SK-N-SH (cell line): Measurements from ENCODE around the gene LRRC3C. TPM values are rescaled to one million over a fixed set of nuclear protein-coding genes. Genes with fewer than 3 reads are reported as not detected.

Experiments used
- CTCF ChIA-PET: fragments of 300-600, 350-600 bp; formaldehyde crosslinking; extraction: SDS; loops from one replicate; lab custom pipeline; 2021; lab: Yijun Ruan, JAX
- POLR2A ChIA-PET: fragments of 350-600 bp; sonication (Branson Sonifier 250); formaldehyde crosslinking; extraction: SDS; loops from one replicate; lab custom pipeline; 2020; ENCODE audit warnings: antibody characterized with exemption, inconsistent platforms; lab: Yijun Ruan, JAX
- DNase-seq: peaks from one replicate; pipeline ENCODE4 v3.0.0; 2012
- H2AFZ ChIP-seq: fragments of 200-600 bp; sonication (generic); 2 replicates; pipeline ENCODE4 v1.8.1; 2016; ENCODE audit warnings: antibody characterized with exemption, mild to moderate bottlenecking, low read depth
- H3F3A ChIP-seq: fragments of 200-600 bp; sonication (generic); replicated peaks from 2 replicates; pipeline ENCODE3; 2016; ENCODE audit warnings: antibody characterized with exemption, mild to moderate bottlenecking; ENCODE audit not compliant: insufficient read depth
- H3K27ac ChIP-seq, 2 experiments: fragments of 200-500 bp in 1 of 2; fragments of 200-600 bp in 1 of 2; sonication (Bioruptor generic) in 1 of 2; sonication (generic), shearing (Covaris generic) in 1 of 2; 2 replicates each; pipeline versions ENCODE4 v1.5.1 to v1.6.1; 2014 to 2016; ENCODE audit warnings: low read depth in 2 of 2, inconsistent platforms in 1 of 2, low read length in 1 of 2, mild to moderate bottlenecking in 1 of 2, mixed read lengths in 1 of 2
- H3K27me3 ChIP-seq: fragments of 200-600 bp; sonication (generic), shearing (Covaris generic); 2 replicates; pipeline ENCODE4 v1.6.1; 2016; ENCODE audit warnings: mixed run types; ENCODE audit not compliant: insufficient read depth
- H3K36me3 ChIP-seq, 2 experiments: fragments of 200-500 bp in 1 of 2; fragments of 200-600 bp in 1 of 2; sonication (Bioruptor generic) in 1 of 2; sonication (generic) in 1 of 2; replicated peaks in 1 of 2; 2 replicates each; pipeline versions ENCODE3 to v1.5.1; 2014 to 2016; ENCODE audit warnings: low read length in 1 of 2, mild to moderate bottlenecking in 1 of 2; ENCODE audit not compliant: insufficient read depth in 2 of 2, control insufficient read depth in 1 of 2
- H3K4me1 ChIP-seq, 2 experiments: fragments of 200-500 bp in 1 of 2; fragments of 200-600 bp in 1 of 2; sonication (Bioruptor generic) in 1 of 2; sonication (generic), shearing (Covaris generic) in 1 of 2; 2 replicates each; pipeline versions ENCODE4 v1.5.1 to v1.6.1; 2014 to 2016; ENCODE audit warnings: low read depth in 1 of 2, low read length in 1 of 2, mixed run types in 1 of 2; ENCODE audit not compliant: insufficient read depth in 2 of 2, control insufficient read depth in 1 of 2
- H3K4me2 ChIP-seq: fragments of 200-600 bp; sonication (generic), shearing (Covaris generic); 2 replicates; pipeline ENCODE4 v1.6.1; 2017; ENCODE audit warnings: mixed run types
- H3K4me3 ChIP-seq, 2 experiments: fragments of 200-500 bp in 1 of 2; fragments of 200-600 bp in 1 of 2; sonication (Bioruptor generic) in 1 of 2; sonication (generic), shearing (Covaris generic) in 1 of 2; 2 replicates each; pipeline versions ENCODE4 v1.5.1 to v1.8.1; 2014 to 2016; ENCODE audit warnings: low read depth in 2 of 2, inconsistent platforms in 1 of 2, low read length in 1 of 2, mild to moderate bottlenecking in 1 of 2, mixed read lengths in 1 of 2, moderate library complexity in 1 of 2
- H3K79me2 ChIP-seq: fragments of 200-600 bp; sonication (generic); 2 replicates; pipeline ENCODE4 v1.8.1; 2017; ENCODE audit warnings: mild to moderate bottlenecking; ENCODE audit not compliant: insufficient read depth
- H3K9ac ChIP-seq: fragments of 200-600 bp; sonication (generic); 2 replicates; pipeline ENCODE4 v1.6.1; 2017; ENCODE audit warnings: mixed run types
- H3K9me2 ChIP-seq: fragments of 200-600 bp; sonication (generic); 2 replicates; pipeline ENCODE4 v1.6.1; 2017; ENCODE audit warnings: mixed run types
- H3K9me3 ChIP-seq: fragments of 200-600 bp; sonication (generic); 2 replicates; pipeline ENCODE4 v1.6.1; 2017; ENCODE audit warnings: mixed run types, mild to moderate bottlenecking, moderate library complexity
- H4K20me1 ChIP-seq: fragments of 200-600 bp; sonication (generic); 2 replicates; pipeline ENCODE4 v1.6.1; 2017; ENCODE audit warnings: mild to moderate bottlenecking, mixed run types; ENCODE audit not compliant: insufficient read depth
- CHD2 ChIP-seq: fragments of 150-350 bp; IDR thresholded peaks from 2 replicates; pipeline ENCODE4 v1.6.1; 2018; ENCODE audit warnings: low read length; ENCODE audit not compliant: partially characterized antibody
- EZH2phosphoT487 ChIP-seq: fragments of 200-600 bp; sonication (generic); IDR thresholded peaks from 2 replicates; pipeline ENCODE4 v1.6.1; 2017; ENCODE audit warnings: low read depth, mixed run types, mild to moderate bottlenecking, antibody characterized with exemption, moderate library complexity, borderline replicate concordance
- FOXJ3 ChIP-seq: sonication (generic); formaldehyde crosslinking; IDR thresholded peaks from 2 replicates; pipeline ENCODE4 v1.5.1; 2020; ENCODE audit warnings: mild to moderate bottlenecking, missing genetic modification reagents
- FOXM1 ChIP-seq: IDR thresholded peaks from 2 replicates; pipeline ENCODE4 v1.4.0; 2012; ENCODE audit warnings: low read depth, mild to moderate bottlenecking
- GABPA ChIP-seq: IDR thresholded peaks from 2 replicates; pipeline ENCODE4 v1.4.0; 2012; ENCODE audit warnings: low read depth, mild to moderate bottlenecking
- GATA2 ChIP-seq: sonication (generic); formaldehyde crosslinking; IDR thresholded peaks from 2 replicates; pipeline ENCODE4 v1.5.0; 2020; ENCODE audit warnings: mild to moderate bottlenecking, missing genetic modification reagents
- MXI1 ChIP-seq: IDR thresholded peaks from 2 replicates; pipeline ENCODE4 v1.6.1; 2012; ENCODE audit warnings: mild to moderate bottlenecking, low read depth, low read length, improper control_type of control experiment
- POLR2AphosphoS5 ChIP-seq: IDR thresholded peaks from 2 replicates; pipeline ENCODE4 v1.6.1; 2012; ENCODE audit warnings: low read depth, low read length
- RAD21 ChIP-seq: IDR thresholded peaks from 2 replicates; pipeline ENCODE4 v1.6.1; 2012; ENCODE audit warnings: mild to moderate bottlenecking, low read length
- SIN3A ChIP-seq: IDR thresholded peaks from 2 replicates; pipeline ENCODE4 v1.6.1; 2012; ENCODE audit warnings: low read depth, mild to moderate bottlenecking, low read length, moderate library complexity, borderline replicate concordance
- SMC3 ChIP-seq: IDR thresholded peaks from 2 replicates; pipeline ENCODE4 v1.6.1; 2012; ENCODE audit warnings: low read depth, low read length, improper control_type of control experiment
- YY1 ChIP-seq: IDR thresholded peaks from 2 replicates; pipeline ENCODE4 v1.4.0; 2012; ENCODE audit warnings: low read depth, mild to moderate bottlenecking
- WGBS: methylation state at CpG from one replicate; pipeline ENCODE4 v1.1.6; 2017; ENCODE audit warnings: low lambda C conversion rate; 5-methylcytosine and 5-hydroxymethylcytosine counted together
- polyA plus RNA-seq, 3 experiments: library from polyadenylated mRNA; depleted of rRNA; stranded (reverse); fragments of >200 nt; gene quantifications; 2 replicates each; pipeline ENCODE4 v1.2.3, GENCODE V29; 2012
- TF ChIP-seq, protein P1 (sequence below): IDR thresholded peaks from 2 replicates; pipeline ENCODE4 v1.4.0; 2012; ENCODE audit warnings: low read depth, borderline replicate concordance
- TF ChIP-seq, protein P2 (sequence below): IDR thresholded peaks from 2 replicates; pipeline ENCODE4 v1.6.1; 2012; ENCODE audit warnings: mild to moderate bottlenecking, low read depth, low read length, moderate library complexity
- TF ChIP-seq, protein P3 (sequence below): IDR thresholded peaks from 2 replicates; pipeline ENCODE4 v1.4.0; 2012; ENCODE audit warnings: low read depth, borderline replicate concordance

The LRRC3C gene
- polyA plus RNA-seq, 1 of the 3 experiments (the other 2 are of a cell fraction), result not detected

DNA sequence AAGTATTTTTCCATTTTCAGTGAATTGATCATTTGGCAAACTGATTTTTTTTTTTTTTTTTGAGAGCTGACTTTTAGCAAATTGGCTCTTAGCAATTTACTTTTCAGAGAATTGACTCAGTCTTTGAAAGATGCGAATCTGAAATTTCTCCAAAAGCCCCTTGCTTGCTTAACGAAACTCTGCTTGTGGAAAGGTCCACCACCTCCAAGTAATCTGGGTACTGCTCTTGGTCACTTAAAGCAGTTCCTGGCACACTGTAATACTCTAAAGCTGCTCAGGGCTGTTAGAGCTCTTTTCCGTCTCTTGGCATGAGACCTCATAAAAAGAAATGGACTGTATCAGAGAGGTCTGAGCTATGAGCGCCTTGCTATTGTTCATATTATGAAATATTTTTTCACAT, 12.0 kb upstream of the LRRC3C start:
- H3K4me2 ChIP-seq, result no peak overlapping the region
- H3K27ac ChIP-seq, result no peak overlapping the region
- H4K20me1 ChIP-seq, result no peaks in the 10 kb centered on the region
- no peak overlapping the region for H2AFZ ChIP-seq
- H3K4me1 ChIP-seq, result no peaks in the 10 kb centered on the region
- no peaks in the 10 kb centered on the region for H3K9me2 ChIP-seq
- no peaks in the 10 kb centered on the region for H3K79me2 ChIP-seq
- H3K9me3 ChIP-seq, result no peaks in the 10 kb centered on the region
- no peak for TF ChIP-seq FOXM1
- no peak for TF ChIP-seq CHD2
- no peak for TF ChIP-seq RAD21
- TF ChIP-seq, protein P1, sequence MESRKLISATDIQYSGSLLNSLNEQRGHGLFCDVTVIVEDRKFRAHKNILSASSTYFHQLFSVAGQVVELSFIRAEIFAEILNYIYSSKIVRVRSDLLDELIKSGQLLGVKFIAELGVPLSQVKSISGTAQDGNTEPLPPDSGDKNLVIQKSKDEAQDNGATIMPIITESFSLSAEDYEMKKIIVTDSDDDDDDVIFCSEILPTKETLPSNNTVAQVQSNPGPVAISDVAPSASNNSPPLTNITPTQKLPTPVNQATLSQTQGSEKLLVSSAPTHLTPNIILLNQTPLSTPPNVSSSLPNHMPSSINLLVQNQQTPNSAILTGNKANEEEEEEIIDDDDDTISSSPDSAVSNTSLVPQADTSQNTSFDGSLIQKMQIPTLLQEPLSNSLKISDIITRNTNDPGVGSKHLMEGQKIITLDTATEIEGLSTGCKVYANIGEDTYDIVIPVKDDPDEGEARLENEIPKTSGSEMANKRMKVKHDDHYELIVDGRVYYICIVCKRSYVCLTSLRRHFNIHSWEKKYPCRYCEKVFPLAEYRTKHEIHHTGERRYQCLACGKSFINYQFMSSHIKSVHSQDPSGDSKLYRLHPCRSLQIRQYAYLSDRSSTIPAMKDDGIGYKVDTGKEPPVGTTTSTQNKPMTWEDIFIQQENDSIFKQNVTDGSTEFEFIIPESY, result no peak
- TF ChIP-seq, protein P2, sequence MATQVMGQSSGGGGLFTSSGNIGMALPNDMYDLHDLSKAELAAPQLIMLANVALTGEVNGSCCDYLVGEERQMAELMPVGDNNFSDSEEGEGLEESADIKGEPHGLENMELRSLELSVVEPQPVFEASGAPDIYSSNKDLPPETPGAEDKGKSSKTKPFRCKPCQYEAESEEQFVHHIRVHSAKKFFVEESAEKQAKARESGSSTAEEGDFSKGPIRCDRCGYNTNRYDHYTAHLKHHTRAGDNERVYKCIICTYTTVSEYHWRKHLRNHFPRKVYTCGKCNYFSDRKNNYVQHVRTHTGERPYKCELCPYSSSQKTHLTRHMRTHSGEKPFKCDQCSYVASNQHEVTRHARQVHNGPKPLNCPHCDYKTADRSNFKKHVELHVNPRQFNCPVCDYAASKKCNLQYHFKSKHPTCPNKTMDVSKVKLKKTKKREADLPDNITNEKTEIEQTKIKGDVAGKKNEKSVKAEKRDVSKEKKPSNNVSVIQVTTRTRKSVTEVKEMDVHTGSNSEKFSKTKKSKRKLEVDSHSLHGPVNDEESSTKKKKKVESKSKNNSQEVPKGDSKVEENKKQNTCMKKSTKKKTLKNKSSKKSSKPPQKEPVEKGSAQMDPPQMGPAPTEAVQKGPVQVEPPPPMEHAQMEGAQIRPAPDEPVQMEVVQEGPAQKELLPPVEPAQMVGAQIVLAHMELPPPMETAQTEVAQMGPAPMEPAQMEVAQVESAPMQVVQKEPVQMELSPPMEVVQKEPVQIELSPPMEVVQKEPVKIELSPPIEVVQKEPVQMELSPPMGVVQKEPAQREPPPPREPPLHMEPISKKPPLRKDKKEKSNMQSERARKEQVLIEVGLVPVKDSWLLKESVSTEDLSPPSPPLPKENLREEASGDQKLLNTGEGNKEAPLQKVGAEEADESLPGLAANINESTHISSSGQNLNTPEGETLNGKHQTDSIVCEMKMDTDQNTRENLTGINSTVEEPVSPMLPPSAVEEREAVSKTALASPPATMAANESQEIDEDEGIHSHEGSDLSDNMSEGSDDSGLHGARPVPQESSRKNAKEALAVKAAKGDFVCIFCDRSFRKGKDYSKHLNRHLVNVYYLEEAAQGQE, result no peak
- TF ChIP-seq EZH2phosphoT487, result no peak
- no peak for TF ChIP-seq SIN3A
- TF ChIP-seq, protein P3, sequence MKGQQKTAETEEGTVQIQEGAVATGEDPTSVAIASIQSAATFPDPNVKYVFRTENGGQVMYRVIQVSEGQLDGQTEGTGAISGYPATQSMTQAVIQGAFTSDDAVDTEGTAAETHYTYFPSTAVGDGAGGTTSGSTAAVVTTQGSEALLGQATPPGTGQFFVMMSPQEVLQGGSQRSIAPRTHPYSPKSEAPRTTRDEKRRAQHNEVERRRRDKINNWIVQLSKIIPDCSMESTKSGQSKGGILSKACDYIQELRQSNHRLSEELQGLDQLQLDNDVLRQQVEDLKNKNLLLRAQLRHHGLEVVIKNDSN, result no peak
- TF ChIP-seq GATA2 (CRISPR knock-in tag), result no peak
- no peak for TF ChIP-seq GABPA
- DNase-seq, result no peak
- 95% methylated on average over 4 of the region's 4 CpGs for WGBS
- POLR2A ChIA-PET, result no interaction called here
- H3K9ac ChIP-seq, result no peak overlapping the region
- CTCF ChIA-PET, result interaction anchor here (0.8 to 1.0 kb wide), 2 partner anchors 43 to 63 kb away, joined by 3 read pairs; no protein-coding TSS in a partner anchor
- peaks cover 6% of the 10 kb centered on the region in 2 experiments for H3K36me3 ChIP-seq
- no peak overlapping the region for H3K4me3 ChIP-seq
- H3F3A ChIP-seq, result no peaks in the 10 kb centered on the region
- H3K27me3 ChIP-seq, result no peaks in the 10 kb centered on the region

DNA sequence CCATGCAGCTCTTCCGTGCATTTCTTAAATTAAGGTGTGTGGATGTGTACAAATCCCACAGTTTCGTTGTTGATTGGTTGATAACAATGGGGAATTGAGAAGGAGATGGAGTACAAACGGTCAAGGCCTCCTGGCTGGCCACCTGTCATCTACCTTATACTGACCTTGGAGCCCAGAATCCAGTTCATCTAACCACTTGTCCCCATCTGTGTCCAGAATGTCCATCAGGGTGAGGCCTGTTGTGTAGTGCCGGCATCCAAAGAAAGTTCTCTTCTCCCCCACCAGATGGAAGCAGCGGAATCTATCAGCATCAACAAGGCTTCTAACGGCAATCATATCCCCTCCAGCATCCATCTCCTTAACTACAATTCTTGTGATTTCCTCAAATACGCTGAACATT, 10.6 kb upstream of the LRRC3C start:
- H3K4me2 ChIP-seq, result no peak overlapping the region
- TF ChIP-seq YY1 (no peak), FOXJ3 (CRISPR knock-in tag) (no peak), SMC3 (0 out of 2 replicates have a peak, but pooled peaks have one; percentile 12), MXI1 (no peak), POLR2AphosphoS5 (no peak), EZH2phosphoT487 (no peak), RAD21 (peak; percentile 22)
- no peaks in the 10 kb centered on the region for H3K9me2 ChIP-seq

More for the DNA sequence above, 10.6 kb upstream of the LRRC3C start:
- H3K4me1 ChIP-seq, result no peaks in the 10 kb centered on the region
- no peaks in the 10 kb centered on the region for H3K27me3 ChIP-seq
- ChIA-PET POLR2A (no interaction called here), CTCF (interaction anchor here (0.9 to 1.5 kb wide), 3 partner anchors 10 to 75 kb away, joined by 3 to 5 read pairs (median 4); partner anchors contain the start of genes ORMDL3 and PSMD3)
- H3K4me3 ChIP-seq, result no peak overlapping the region
- H3K79me2 ChIP-seq, result no peaks in the 10 kb centered on the region
- no peak for DNase-seq
- H3K27ac ChIP-seq, result no peak overlapping the region
- H4K20me1 ChIP-seq, result no peaks in the 10 kb centered on the region
- no peak overlapping the region for H2AFZ ChIP-seq
- no peak overlapping the region for H3K9ac ChIP-seq
- WGBS, result 86% methylated on average over 7 of the region's 7 CpGs
- no peaks in the 10 kb centered on the region for H3F3A ChIP-seq
- H3K9me3 ChIP-seq, result no peaks in the 10 kb centered on the region
- H3K36me3 ChIP-seq, result peaks cover 6 to 19% of the 10 kb centered on the region in 2 experiments
